K562 (cell line): ENCODE results near the gene ANKRD13A. TPM values are rescaled to one million over a fixed set of nuclear protein-coding genes. Genes with fewer than 3 reads are reported as not detected.

Source experiments
- CBX2 ChIP-seq: fragments of 200-600 bp; sonication (generic); IDR thresholded peaks from one replicate; pipeline ENCODE4 v1.6.1; 2012; ENCODE audit warnings: mild to moderate bottlenecking, low read length, inconsistent platforms; ENCODE audit not compliant: insufficient read depth, poor library complexity, severe bottlenecking
- CHD4 ChIP-seq: fragments of 200-600 bp; sonication (generic); IDR thresholded peaks from 3 replicates; pipeline ENCODE4 v1.6.1; 2012; ENCODE audit warnings: low read depth, mild to moderate bottlenecking, mixed read lengths, low read length, inconsistent platforms; ENCODE audit not compliant: insufficient read depth, insufficient replicate concordance, poor library complexity, severe bottlenecking
- CREB1 ChIP-seq, 2 experiments: sonication (generic) in 1 of 2; formaldehyde crosslinking in 1 of 2; IDR thresholded peaks; 2 replicates each; pipeline versions ENCODE4 v1.6.1 to v1.8.0; 2012 to 2022; ENCODE audit warnings: inconsistent platforms in 1 of 2, mild to moderate bottlenecking in 1 of 2, missing genetic modification reagents in 1 of 2, moderate library complexity in 1 of 2
- CREBBP ChIP-seq: IDR thresholded peaks from one replicate; pipeline ENCODE4 v1.6.1; 2012; ENCODE audit warnings: low read depth, mild to moderate bottlenecking, control low read depth, inconsistent platforms, low read length
- E2F3 ChIP-seq: fragments of 250-450 bp; sonication (Bioruptor Pico); IDR thresholded peaks from 2 replicates; pipeline ENCODE4 v1.4.0; 2020; ENCODE audit warnings: mild to moderate bottlenecking
- ILK ChIP-seq: fragments of 450-650 bp; IDR thresholded peaks from 2 replicates; pipeline ENCODE4 v1.6.1; 2016; ENCODE audit warnings: missing genetic modification characterization, low read depth, mild to moderate bottlenecking, missing compliant biosample characterization, moderate library complexity, borderline replicate concordance
- MTA2 ChIP-seq: fragments of 450-650 bp; IDR thresholded peaks from 2 replicates; pipeline ENCODE4 v1.6.1; 2016; ENCODE audit warnings: low read depth
- MYBL2 ChIP-seq, 2 experiments: fragments of 450-650 bp in 1 of 2; sonication (generic) in 1 of 2; formaldehyde crosslinking in 1 of 2; IDR thresholded peaks; 2 replicates each; pipeline versions ENCODE4 v1.6.1 to v1.8.1; 2017 to 2022; ENCODE audit warnings: borderline replicate concordance in 1 of 2, inconsistent platforms in 1 of 2, low read depth in 1 of 2, mild to moderate bottlenecking in 1 of 2, missing genetic modification reagents in 1 of 2, moderate library complexity in 1 of 2
- NCOA1 ChIP-seq: fragments of 450-650 bp; IDR thresholded peaks from 2 replicates; pipeline ENCODE4 v1.6.1; 2016; ENCODE audit warnings: low read depth
- SIRT6 ChIP-seq: IDR thresholded peaks from one replicate; pipeline ENCODE4 v1.6.1; 2012; ENCODE audit warnings: low read depth, mild to moderate bottlenecking, control low read depth, inconsistent platforms, low read length, moderate library complexity
- SMARCB1 ChIP-seq: IDR thresholded peaks from 2 replicates; pipeline ENCODE4 v1.6.1; 2011; ENCODE audit warnings: improper control_type of control experiment, low read depth; ENCODE audit not compliant: insufficient read length
- SP2 ChIP-seq: IDR thresholded peaks from 2 replicates; pipeline ENCODE4 v1.6.1; 2011; ENCODE audit warnings: mild to moderate bottlenecking, low read depth, low read length, moderate library complexity; ENCODE audit not compliant: poor library complexity, severe bottlenecking; ENCODE audit errors: extremely low read depth
- TSC22D4 ChIP-seq: fragments of 450-650 bp; IDR thresholded peaks from 2 replicates; pipeline ENCODE4 v1.6.1; 2016; ENCODE audit warnings: missing genetic modification characterization, missing biosample characterization, control low read depth
- ZNF212 ChIP-seq: fragments of 450-650 bp; formaldehyde crosslinking; IDR thresholded peaks from 2 replicates; pipeline ENCODE4 v1.4.0; 2020; ENCODE audit warnings: mild to moderate bottlenecking
- ZNF444 ChIP-seq: fragments of 250-450 bp; sonication (Bioruptor Pico); IDR thresholded peaks from 2 replicates; pipeline ENCODE4 v1.4.0; 2020; ENCODE audit warnings: mild to moderate bottlenecking, moderate library complexity
- polyA plus RNA-seq, 8 experiments: library from polyadenylated mRNA; depleted of rRNA in 4 of 8; stranded (reverse) in 5 of 8; unstranded in 3 of 8; fragments of >200 nt; fragmentation: Nextera tagmentation in 2 of 8; fragmentation: Illumina TruSeq in 1 of 8; extraction: Ambion mirVana in 2 of 8; extraction: Trizol in 1 of 8; gene quantifications; 2 replicates each; pipeline versions ENCODE4 v1.2.1 to v1.2.3, GENCODE V29; 2011 to 2014; ENCODE audit warnings: inconsistent platforms in 1 of 8, missing spikeins in 1 of 8
- total RNA-seq, 7 experiments: library from RNA; depleted of rRNA in 6 of 7; stranded (reverse); fragments of >200 nt in 6 of 7; fragmentation: Illumina TruSeq in 2 of 7; extraction: Trizol in 2 of 7; gene quantifications; 2 replicates each; pipeline versions ENCODE4 v1.2.1 to v1.2.3, GENCODE V29; 2011 to 2021; ENCODE audit warnings: low replicate concordance in 1 of 7
- TF ChIP-seq, protein P1 (sequence below): sonication (generic); formaldehyde crosslinking; IDR thresholded peaks from 2 replicates; pipeline ENCODE4 v1.8.0; 2023; ENCODE audit warnings: missing genetic modification reagents, mild to moderate bottlenecking, borderline replicate concordance
- TF ChIP-seq, protein P2 (sequence below): fragments of 450-650 bp; IDR thresholded peaks from 2 replicates; pipeline ENCODE4 v1.6.1; 2016
- TF ChIP-seq, protein P3 (sequence below): fragments of 450-650 bp; IDR thresholded peaks from 2 replicates; pipeline ENCODE4 v1.6.1; 2014; ENCODE audit warnings: low read depth, mild to moderate bottlenecking, moderate library complexity, borderline replicate concordance

Gene ANKRD13A
- total and polyA plus RNA-seq, 9 of the 15 experiments (the other 6 are each of a cell fraction or from before 2014, with no cell fraction given), result 5.0 to 55.0 (median 41.5) TPM

DNA sequence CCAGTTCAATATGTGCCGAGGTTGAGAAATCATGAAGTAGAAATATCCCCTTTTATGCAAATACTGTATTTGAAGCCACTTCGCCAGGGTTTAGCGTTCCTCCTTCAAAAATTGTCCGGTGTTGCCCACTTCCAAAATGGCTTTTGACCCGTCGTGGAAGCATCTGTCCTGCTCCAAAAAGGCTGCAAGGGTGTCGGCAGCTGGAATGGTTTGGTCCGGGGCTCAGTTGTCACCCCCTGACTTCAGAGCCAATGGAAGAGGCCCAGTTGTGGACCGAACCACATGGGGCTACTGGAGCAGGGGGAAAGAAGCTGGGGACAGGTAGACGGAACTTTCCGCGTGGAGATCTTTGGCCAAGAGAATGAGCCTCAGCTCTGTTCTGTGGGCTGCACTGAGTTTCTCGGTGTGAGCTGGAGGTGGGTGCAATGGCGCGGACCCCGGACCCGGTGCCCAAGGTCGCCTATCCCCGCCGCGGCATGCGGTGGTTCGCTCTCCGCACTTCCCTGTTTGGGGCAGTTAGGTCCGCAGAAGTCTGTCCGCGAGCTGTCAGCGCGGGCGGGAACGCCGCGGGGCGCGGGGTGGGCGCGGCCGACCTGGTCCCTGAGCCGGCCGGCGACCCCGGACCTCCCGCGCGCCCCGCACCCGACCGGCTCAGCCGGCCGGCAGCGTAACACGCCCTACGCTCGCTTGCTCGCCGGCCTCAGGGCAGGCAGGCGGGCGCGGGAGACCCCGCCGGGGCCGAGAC, at the start of gene ANKRD13A (continued):
- TF ChIP-seq MYBL2 (IDR thresholded peaks at IDR 0.05; ENCODE audit: low read depth) (no peak), MYBL2 (CRISPR knock-in tag; IDR thresholded peaks at IDR 0.05; ENCODE audit: borderline replicate concordance) (no peak), E2F3 (CRISPR knock-in tag) (peak; percentile 79), SP2 (no peak), MTA2 (no peak), CREBBP (no peak), CBX2 (no peak), NCOA1 (no peak), TSC22D4 (no peak), ILK (tag) (no peak), ZNF444 (CRISPR knock-in tag) (no peak), CHD4 (no peak), SMARCB1 (no peak), SIRT6 (no peak), CREB1 (IDR thresholded peaks at IDR 0.05) (peak; percentile 41; the same call in 1 of the 2 replicates), CREB1 (CRISPR knock-in tag; IDR thresholded peaks at IDR 0.05) (peak; percentile 78), ZNF212 (no peak)
- TF ChIP-seq, protein P1, sequence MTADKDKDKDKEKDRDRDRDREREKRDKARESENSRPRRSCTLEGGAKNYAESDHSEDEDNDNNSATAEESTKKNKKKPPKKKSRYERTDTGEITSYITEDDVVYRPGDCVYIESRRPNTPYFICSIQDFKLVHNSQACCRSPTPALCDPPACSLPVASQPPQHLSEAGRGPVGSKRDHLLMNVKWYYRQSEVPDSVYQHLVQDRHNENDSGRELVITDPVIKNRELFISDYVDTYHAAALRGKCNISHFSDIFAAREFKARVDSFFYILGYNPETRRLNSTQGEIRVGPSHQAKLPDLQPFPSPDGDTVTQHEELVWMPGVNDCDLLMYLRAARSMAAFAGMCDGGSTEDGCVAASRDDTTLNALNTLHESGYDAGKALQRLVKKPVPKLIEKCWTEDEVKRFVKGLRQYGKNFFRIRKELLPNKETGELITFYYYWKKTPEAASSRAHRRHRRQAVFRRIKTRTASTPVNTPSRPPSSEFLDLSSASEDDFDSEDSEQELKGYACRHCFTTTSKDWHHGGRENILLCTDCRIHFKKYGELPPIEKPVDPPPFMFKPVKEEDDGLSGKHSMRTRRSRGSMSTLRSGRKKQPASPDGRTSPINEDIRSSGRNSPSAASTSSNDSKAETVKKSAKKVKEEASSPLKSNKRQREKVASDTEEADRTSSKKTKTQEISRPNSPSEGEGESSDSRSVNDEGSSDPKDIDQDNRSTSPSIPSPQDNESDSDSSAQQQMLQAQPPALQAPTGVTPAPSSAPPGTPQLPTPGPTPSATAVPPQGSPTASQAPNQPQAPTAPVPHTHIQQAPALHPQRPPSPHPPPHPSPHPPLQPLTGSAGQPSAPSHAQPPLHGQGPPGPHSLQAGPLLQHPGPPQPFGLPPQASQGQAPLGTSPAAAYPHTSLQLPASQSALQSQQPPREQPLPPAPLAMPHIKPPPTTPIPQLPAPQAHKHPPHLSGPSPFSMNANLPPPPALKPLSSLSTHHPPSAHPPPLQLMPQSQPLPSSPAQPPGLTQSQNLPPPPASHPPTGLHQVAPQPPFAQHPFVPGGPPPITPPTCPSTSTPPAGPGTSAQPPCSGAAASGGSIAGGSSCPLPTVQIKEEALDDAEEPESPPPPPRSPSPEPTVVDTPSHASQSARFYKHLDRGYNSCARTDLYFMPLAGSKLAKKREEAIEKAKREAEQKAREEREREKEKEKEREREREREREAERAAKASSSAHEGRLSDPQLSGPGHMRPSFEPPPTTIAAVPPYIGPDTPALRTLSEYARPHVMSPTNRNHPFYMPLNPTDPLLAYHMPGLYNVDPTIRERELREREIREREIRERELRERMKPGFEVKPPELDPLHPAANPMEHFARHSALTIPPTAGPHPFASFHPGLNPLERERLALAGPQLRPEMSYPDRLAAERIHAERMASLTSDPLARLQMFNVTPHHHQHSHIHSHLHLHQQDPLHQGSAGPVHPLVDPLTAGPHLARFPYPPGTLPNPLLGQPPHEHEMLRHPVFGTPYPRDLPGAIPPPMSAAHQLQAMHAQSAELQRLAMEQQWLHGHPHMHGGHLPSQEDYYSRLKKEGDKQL (CRISPR knock-in tag), result no peak
- TF ChIP-seq, protein P2, sequence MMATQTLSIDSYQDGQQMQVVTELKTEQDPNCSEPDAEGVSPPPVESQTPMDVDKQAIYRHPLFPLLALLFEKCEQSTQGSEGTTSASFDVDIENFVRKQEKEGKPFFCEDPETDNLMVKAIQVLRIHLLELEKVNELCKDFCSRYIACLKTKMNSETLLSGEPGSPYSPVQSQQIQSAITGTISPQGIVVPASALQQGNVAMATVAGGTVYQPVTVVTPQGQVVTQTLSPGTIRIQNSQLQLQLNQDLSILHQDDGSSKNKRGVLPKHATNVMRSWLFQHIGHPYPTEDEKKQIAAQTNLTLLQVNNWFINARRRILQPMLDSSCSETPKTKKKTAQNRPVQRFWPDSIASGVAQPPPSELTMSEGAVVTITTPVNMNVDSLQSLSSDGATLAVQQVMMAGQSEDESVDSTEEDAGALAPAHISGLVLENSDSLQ, result peak; percentile 83
- TF ChIP-seq, protein P3, sequence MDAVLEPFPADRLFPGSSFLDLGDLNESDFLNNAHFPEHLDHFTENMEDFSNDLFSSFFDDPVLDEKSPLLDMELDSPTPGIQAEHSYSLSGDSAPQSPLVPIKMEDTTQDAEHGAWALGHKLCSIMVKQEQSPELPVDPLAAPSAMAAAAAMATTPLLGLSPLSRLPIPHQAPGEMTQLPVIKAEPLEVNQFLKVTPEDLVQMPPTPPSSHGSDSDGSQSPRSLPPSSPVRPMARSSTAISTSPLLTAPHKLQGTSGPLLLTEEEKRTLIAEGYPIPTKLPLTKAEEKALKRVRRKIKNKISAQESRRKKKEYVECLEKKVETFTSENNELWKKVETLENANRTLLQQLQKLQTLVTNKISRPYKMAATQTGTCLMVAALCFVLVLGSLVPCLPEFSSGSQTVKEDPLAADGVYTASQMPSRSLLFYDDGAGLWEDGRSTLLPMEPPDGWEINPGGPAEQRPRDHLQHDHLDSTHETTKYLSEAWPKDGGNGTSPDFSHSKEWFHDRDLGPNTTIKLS, result no peak; the same call in 1 of the 2 replicates
